Stomach (tissue), 9 donors: ENCODE data around the gene BPI. TPM values are rescaled to one million over a fixed set of nuclear protein-coding genes. Genes with fewer than 3 reads are reported as not detected.

Experiments used
- DNase-seq, 2 donors: peaks; one replicate each; pipeline versions ENCODE4 v3.0.0 to v3.0.0-alpha.2; 2013 to 2019
- H3K27ac ChIP-seq, 5 donors: fragments of 200-600 bp in 4 of 5; sonication (generic) in 4 of 5; one replicate each; pipeline ENCODE4 v1.5.1; 2013 to 2019; ENCODE audit warnings: mild to moderate bottlenecking in 1 of 5, moderate library complexity in 1 of 5
- H3K27me3 ChIP-seq, 3 donors: fragments of 200-600 bp; sonication (generic); one replicate each; pipeline ENCODE4 v1.5.1; 2017 to 2019; ENCODE audit warnings: mixed run types in 1 of 3
- H3K36me3 ChIP-seq, 4 donors: fragments of 200-600 bp; sonication (generic); 1 replicate in 3 of 4; 2 replicates in 1 of 4; pipeline ENCODE4 v1.5.1; 2016 to 2019
- H3K4me1 ChIP-seq, 4 donors: fragments of 200-600 bp; sonication (generic); one replicate each; pipeline ENCODE4 v1.5.1; 2016 to 2019
- H3K4me3 ChIP-seq, 4 donors: fragments of 200-600 bp; sonication (generic) in 3 of 4; one replicate each; pipeline ENCODE4 v1.5.1; 2016 to 2019; ENCODE audit warnings: mild to moderate bottlenecking in 1 of 4
- H3K9me3 ChIP-seq, 4 donors: fragments of 200-600 bp; sonication (generic); one replicate each; pipeline ENCODE4 v1.5.1; 2016 to 2019
- EP300 ChIP-seq: sonication (generic); formaldehyde crosslinking; IDR thresholded peaks from one replicate; pipeline ENCODE4 v1.6.1; 2017; ENCODE audit warnings: antibody characterized with exemption
- POLR2A ChIP-seq, 4 donors: fragments of 450-650 bp; IDR thresholded peaks; one replicate each; pipeline ENCODE4 v1.6.1; 2016; ENCODE audit warnings: antibody characterized with exemption in 4 of 4, control low read depth in 2 of 4, mild to moderate bottlenecking in 1 of 4, moderate library complexity in 1 of 4
- POLR2AphosphoS5 ChIP-seq, 3 donors: sonication (generic); formaldehyde crosslinking; IDR thresholded peaks; one replicate each; pipeline ENCODE4 v1.6.1; 2016; ENCODE audit warnings: antibody characterized with exemption in 3 of 3
- WGBS, 5 donors: extraction: QIAGEN DNeasy Blood & Tissue Kit in 3 of 5; methylation state at CpG; one replicate each; pipeline versions ENCODE4 v1.1.5 to v1.1.7; 2013 to 2018; 5-methylcytosine and 5-hydroxymethylcytosine counted together
- intact Hi-C: fragments of 100-400 bp; cut with DNase I; formaldehyde crosslinking; loops from one replicate; pipeline ENCODE4 v1.15.1; 2023; ENCODE audit warnings: low total_unique reads
- polyA plus RNA-seq, 3 donors: library from polyadenylated mRNA; stranded (reverse); fragments of 200-250 nt; gene quantifications; one replicate each; pipeline ENCODE4 v1.2.3, GENCODE V29; 2013
- total RNA-seq, 5 donors: library from RNA; depleted of rRNA; stranded (reverse); fragments of >200 nt; gene quantifications; one replicate each; pipeline versions ENCODE4 v1.1.0 to v1.2.3, GENCODE V29; 2014 to 2016
- TF ChIP-seq, protein P1 (sequence below), 7 experiments: fragments of 450-650 bp in 4 of 7; fragments of 200-600 bp in 3 of 7; sonication (generic) in 3 of 7; IDR thresholded peaks; one replicate each; pipeline ENCODE4 v1.5.1; 2016 to 2019; ENCODE audit warnings: antibody characterized with exemption in 7 of 7, control low read depth in 2 of 7, mild to moderate bottlenecking in 1 of 7
- donor health status: healthy with polysubstance abuse.
- donor health status: Bipolar disorder and iron deficiency.
- donor health status: healthy.

The BPI gene
- total and polyA plus RNA-seq, 8 donors = 0.13 to 4.8 (median 0.86) TPM; not detected in 4

DNA sequence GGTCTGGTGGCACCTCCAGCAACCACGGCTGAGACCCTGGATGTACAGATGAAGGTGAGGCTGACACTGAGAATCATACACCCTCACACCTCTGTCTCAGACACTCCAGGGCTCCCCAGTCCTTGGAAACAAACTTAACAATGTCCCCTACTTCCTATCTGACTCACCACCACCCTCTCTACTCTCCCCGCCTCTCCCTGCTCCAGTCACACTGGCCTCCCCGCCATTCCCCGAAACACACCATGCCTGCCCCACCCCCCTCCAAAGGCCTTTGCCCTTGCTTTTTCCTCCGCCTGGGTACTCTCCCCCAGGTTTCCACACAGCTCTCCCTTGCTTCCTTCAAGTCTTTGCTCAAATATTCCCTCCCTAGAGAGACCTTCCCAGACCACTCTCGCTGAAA, 16.3 kb downstream of the BPI start:
- DNase-seq = no peak
- Histone ChIP-seq H3K27ac (no peak overlapping the region), H3K9me3 (no peaks in the 10 kb centered on the region), H3K4me3 (no peak overlapping the region), H3K4me1 (no peaks in the 10 kb centered on the region), H3K36me3 (no peaks in the 10 kb centered on the region), H3K27me3 (peaks cover 0 to 28% (median 0%) of the 10 kb centered on the region in 3 donors)
- intact Hi-C loops = no loop called here
- TF ChIP-seq EP300 = no peak
- TF ChIP-seq POLR2A (IDR thresholded peaks at IDR 0.05) = no peak
- TF ChIP-seq, protein P1, sequence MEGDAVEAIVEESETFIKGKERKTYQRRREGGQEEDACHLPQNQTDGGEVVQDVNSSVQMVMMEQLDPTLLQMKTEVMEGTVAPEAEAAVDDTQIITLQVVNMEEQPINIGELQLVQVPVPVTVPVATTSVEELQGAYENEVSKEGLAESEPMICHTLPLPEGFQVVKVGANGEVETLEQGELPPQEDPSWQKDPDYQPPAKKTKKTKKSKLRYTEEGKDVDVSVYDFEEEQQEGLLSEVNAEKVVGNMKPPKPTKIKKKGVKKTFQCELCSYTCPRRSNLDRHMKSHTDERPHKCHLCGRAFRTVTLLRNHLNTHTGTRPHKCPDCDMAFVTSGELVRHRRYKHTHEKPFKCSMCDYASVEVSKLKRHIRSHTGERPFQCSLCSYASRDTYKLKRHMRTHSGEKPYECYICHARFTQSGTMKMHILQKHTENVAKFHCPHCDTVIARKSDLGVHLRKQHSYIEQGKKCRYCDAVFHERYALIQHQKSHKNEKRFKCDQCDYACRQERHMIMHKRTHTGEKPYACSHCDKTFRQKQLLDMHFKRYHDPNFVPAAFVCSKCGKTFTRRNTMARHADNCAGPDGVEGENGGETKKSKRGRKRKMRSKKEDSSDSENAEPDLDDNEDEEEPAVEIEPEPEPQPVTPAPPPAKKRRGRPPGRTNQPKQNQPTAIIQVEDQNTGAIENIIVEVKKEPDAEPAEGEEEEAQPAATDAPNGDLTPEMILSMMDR (IDR thresholded peaks at IDR 0.05) = no peak
- TF ChIP-seq POLR2AphosphoS5 (IDR thresholded peaks at IDR 0.05) = no peak
- WGBS, 5 donors = 29 to 51% (median 38%) methylated on average over 6 of the region's 6 CpGs

GRCh38 chr20:38321959-38322598, 18.1 kb downstream of the BPI start:
- TF ChIP-seq, protein P1 (IDR thresholded peaks at IDR 0.05) = peak in 5 of 7 experiments; percentile 17 to 47 (median 30)
- no peak for TF ChIP-seq POLR2AphosphoS5 (IDR thresholded peaks at IDR 0.05)
- no peak for TF ChIP-seq POLR2A (IDR thresholded peaks at IDR 0.05)
- no peak for TF ChIP-seq EP300
- H3K4me3 ChIP-seq = no peak overlapping the region
- H3K27me3 ChIP-seq = peaks cover 0 to 28% (median 0%) of the 10 kb centered on the region in 3 donors
- 2 to 7% (median 3%) methylated on average over 5 of the region's 5 CpGs for WGBS, 5 donors
- DNase-seq = peak in 1 of 2 donors; percentile 72
- no peaks in the 10 kb centered on the region for H3K4me1 ChIP-seq
- H3K36me3 ChIP-seq = no peaks in the 10 kb centered on the region
- intact Hi-C loops = no loop called here
- H3K9me3 ChIP-seq = no peaks in the 10 kb centered on the region
- H3K27ac ChIP-seq = no peak overlapping the region

DNA sequence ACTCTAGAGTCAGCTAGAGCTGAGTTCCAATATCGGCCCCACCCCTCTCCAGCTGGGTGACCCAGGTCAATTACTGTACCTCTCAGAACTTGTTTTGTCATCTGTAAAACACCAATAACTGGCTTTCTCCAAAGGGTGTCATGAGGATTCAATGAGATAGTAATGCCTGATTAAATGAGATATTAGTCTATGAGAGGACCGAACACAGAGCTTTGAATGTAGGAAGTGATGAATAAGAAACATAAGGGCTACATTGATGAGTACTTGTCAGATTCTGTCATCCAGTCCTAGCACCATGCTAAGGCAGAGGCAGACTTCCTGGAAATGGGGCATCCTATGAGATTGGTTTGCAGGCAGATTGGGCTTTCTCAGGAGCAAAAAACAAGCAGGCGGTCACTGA, 20.2 kb downstream of the BPI start:
- no peak for TF ChIP-seq POLR2A (IDR thresholded peaks at IDR 0.05)
- TF ChIP-seq, protein P1 (IDR thresholded peaks at IDR 0.05) = no peak
- no peak for TF ChIP-seq POLR2AphosphoS5 (IDR thresholded peaks at IDR 0.05)
- no peak for TF ChIP-seq EP300
- WGBS, 5 donors = 88 to 93% (median 93%) methylated on average over 3 of the region's 3 CpGs
- Histone ChIP-seq H3K4me3 (no peak overlapping the region), H3K36me3 (no peaks in the 10 kb centered on the region), H3K4me1 (no peaks in the 10 kb centered on the region), H3K27ac (no peak overlapping the region), H3K9me3 (no peaks in the 10 kb centered on the region), H3K27me3 (peaks cover 0 to 18% (median 0%) of the 10 kb centered on the region in 3 donors)
- intact Hi-C loops = no loop called here
- no peak for DNase-seq

DNA sequence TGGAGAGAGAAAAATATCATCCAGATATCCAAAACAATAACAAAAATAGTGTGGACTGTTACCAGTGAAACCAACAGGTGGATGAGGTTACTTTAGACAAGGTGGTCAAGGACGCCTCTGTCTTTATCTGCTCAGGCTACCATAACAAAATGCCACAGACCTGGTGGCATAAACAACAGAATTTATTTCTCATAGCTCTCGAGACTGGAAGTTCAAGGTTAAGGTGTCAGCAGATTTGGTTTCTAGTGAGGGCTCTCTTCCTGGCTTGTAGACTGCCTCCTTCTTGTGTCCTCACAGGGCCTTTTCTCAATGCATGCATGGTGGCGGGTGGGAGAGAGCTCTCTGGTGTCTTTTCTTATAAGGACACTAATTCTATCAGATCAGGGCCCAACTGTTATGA, 21.2 kb downstream of the BPI start:
- TF ChIP-seq POLR2A (IDR thresholded peaks at IDR 0.05) (no peak), POLR2AphosphoS5 (IDR thresholded peaks at IDR 0.05) (no peak), EP300 (no peak)
- TF ChIP-seq, protein P1 (IDR thresholded peaks at IDR 0.05) = no peak
- Histone ChIP-seq H3K9me3 (no peaks in the 10 kb centered on the region), H3K36me3 (no peaks in the 10 kb centered on the region), H3K4me3 (no peak overlapping the region), H3K27ac (no peak overlapping the region), H3K4me1 (no peaks in the 10 kb centered on the region), H3K27me3 (peaks cover 0 to 8% (median 0%) of the 10 kb centered on the region in 3 donors)
- intact Hi-C loops = no loop called here
- 67 to 75% (median 73%) methylated on average over 3 of the region's 3 CpGs for WGBS, 5 donors
- DNase-seq = no peak
